NCI-H2081 (cell line): ENCODE results near the gene OPCML.

Source experiments
- DNase-seq, 2 experiments: peaks; one replicate each; lab custom pipeline; 2025; lab: John Stamatoyannopoulos, UW

The OPCML gene

DNA sequence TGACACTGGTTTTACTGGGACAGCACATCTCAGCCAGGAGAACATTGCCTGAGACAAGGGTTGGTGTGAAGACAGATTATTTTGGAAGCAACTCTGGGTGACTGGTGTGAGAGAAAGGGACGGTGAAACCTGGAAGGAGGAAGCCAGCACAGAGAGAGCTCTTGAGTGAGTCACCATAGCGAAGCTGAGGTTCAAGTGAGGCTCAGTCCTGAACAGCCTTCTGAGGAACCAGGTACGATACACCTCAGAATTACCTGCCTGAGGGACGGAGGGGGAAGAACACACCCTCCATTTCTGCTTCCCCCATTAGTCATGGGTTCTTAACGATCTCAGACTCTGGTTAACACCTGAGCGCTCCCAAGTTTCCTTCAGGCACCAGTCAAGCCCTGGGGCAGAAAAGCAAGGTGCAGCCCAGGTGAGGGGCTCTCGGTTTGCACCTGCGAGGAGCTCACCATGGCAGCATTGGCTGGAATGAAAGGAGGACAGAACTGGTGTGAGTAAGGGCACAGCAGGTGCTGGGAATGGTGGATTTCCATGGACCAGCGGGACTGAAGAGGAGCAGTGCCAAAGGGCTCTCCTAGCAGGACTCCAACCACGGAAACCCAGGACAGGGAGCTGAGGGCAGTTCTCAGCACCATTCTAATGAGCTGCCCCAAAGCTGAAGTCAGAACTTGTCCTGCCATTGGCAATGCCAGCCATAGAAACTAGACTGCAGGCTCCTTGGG is 459.3 kb downstream of the OPCML start:
- DNase-seq: no peak

DNA sequence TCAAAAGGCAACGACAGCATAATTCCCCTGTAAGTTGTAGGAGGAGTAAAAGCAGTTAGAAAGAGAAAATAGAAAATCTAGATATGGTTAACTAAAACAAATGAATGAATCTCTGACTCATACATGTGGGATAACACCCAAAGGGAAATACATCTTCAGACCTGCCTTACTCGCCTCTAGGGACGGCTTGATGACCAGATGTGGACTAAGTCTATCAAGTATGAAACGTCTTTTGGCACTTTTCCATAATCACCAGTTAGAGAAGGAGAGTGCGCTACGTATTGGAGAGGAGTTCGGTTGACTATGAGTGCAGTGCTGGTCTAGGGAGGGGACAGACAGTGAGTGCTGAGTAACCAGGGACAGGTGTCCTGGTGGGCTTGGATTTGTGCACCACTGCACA is 459.9 kb downstream of the OPCML start:
- no peak for DNase-seq

- DNase-seq: no peak
These were observed 461.5 kb downstream of the OPCML start for GRCh38 chr11:133070791-133071190.

GRCh38 chr11:133070021-133070713 is 462.1 kb downstream of the OPCML start:
- DNase-seq: no peak

DNA sequence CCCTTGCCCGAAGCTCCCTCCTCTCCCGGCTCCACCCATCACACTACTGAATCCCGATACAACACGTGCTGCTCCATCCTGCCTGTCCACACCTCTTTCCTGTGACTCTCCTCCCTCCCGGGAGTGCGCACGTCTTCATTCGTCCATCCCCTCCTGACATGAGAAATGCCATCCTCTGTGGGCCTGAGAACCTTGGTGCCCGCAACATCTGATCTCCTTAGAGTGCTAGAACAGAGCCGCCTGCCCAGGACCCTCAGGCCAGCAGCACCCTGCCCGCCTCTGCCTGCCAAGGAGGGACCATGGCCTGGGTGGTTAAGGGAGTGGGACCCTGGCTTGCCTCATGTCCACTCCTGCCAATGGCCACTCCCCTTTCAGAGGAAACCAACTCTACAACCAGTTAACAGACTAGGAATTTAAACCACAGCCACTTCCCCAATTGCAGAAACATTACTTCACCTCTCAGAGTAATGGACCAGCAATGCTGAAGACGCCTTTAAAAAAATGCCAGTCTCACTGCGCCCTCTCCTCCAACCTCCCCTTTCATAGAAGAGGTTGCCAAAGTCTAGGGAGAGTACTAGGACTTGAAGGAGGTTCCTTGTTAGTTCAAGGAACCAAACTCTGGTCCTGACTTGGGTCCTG is 466.3 kb downstream of the OPCML start:
- no peak for DNase-seq

DNA sequence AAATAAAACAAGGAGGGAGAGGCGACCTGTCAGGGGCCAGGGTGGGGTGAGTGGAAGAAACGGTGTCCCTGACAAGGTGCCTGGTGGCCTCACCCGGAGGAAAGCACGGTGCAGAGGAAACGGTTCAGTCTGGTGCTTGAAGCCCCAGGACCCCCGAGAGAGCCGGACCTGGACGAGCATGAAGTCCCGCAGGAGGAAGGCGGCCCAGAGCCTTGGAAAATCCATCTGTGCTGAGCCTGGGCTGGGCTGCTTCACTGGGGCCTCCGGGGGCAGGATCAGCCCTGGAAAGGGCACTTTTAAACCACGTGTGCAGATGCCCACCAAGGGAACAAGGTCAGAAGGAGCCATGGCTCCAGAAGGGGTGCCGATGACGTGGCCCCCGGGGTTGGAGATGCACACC is 467.3 kb downstream of the OPCML start:
- no peak for DNase-seq

DNA sequence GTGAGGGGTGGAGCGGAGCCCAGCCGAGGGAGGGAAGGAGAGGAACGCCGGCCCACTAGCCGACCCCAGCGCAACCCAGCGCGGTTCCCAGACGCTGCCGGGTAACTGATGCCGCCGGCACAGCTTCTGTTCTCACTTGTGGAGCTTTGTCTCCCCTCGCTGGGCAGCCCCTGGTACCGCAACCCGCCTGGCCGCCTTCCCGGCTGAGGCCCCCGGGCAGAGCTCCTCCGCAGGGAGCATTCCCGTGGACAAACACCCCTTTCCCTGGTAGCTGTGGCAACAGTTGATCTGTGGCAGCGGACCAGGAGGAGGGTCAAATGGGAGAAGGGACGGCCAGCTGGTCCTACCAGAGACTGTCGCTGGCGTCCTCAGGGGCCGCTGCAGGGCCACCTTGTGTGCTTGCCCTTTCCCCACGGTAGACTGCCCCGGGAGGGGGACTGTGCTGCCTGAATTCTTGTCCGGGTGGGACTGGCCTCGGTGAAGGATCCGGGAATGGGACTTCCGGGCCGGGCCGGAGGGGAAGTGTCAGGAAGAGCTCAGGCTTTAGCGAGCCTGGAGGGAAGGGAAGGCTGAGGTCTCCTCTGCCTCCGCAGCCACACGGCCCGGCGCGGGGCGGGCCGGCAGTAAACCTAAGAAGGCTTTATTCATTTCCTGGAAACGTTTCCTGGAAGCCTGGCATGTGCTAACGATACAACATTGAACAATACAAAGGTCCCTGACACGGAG is 468.0 kb downstream of the OPCML start:
- peak; percentile 68 for DNase-seq

GRCh38 chr11:133058501-133058900 is 473.8 kb downstream of the OPCML start:
- no peak for DNase-seq

- peak; percentile 61 to 75 for DNase-seq
These were observed 479.1 kb downstream of the OPCML start for GRCh38 chr11:133053124-133053776.

DNA sequence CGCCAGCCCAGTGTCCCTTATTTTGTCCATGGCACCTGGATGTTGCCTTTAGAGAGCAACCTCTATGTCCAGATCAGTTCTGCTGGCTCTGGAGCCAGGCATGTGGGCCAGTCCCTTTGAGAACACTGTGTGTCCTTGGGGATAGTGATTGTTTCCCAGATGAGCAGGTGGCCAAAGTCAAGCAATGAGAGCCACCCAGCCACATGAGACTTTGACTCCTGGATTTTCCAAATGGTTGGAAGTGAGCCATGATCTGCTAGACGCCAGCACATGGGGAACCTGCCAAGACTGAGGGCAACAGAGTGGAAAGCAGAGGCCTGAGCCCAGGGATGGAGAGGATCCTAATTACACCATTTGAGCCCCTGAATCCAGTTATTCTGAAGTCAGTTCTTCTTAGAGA is 479.8 kb downstream of the OPCML start:
- DNase-seq: peak in 1 of 2 experiments; percentile 38

GRCh38 chr11:133049244-133050019 is 482.9 kb downstream of the OPCML start:
- no peak for DNase-seq

GRCh38 chr11:133048270-133048669 is 484.0 kb downstream of the OPCML start:
- no peak for DNase-seq

DNA sequence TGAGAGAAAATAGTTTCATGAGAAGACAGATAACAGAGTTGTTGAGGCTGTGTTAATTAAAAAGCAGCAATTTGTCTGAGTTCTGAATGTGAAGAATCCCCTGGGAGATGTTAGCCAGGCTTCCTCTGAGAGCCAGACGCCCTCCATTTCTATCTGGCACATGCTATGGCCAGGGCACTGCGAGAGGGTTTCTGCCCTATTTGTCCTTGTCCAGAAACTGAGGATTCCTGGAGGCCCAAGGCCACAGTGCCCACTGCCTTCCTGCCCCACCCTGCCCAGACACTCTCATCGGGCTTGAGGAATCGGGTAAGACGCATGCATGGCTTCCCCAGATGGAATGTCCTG is 484.6 kb downstream of the OPCML start:
- no peak for DNase-seq

- DNase-seq: no peak
These were observed 485.1 kb downstream of the OPCML start for GRCh38 chr11:133047036-133047770.

- no peak for DNase-seq
These were observed 486.0 kb downstream of the OPCML start for GRCh38 chr11:133046252-133046651.

DNA sequence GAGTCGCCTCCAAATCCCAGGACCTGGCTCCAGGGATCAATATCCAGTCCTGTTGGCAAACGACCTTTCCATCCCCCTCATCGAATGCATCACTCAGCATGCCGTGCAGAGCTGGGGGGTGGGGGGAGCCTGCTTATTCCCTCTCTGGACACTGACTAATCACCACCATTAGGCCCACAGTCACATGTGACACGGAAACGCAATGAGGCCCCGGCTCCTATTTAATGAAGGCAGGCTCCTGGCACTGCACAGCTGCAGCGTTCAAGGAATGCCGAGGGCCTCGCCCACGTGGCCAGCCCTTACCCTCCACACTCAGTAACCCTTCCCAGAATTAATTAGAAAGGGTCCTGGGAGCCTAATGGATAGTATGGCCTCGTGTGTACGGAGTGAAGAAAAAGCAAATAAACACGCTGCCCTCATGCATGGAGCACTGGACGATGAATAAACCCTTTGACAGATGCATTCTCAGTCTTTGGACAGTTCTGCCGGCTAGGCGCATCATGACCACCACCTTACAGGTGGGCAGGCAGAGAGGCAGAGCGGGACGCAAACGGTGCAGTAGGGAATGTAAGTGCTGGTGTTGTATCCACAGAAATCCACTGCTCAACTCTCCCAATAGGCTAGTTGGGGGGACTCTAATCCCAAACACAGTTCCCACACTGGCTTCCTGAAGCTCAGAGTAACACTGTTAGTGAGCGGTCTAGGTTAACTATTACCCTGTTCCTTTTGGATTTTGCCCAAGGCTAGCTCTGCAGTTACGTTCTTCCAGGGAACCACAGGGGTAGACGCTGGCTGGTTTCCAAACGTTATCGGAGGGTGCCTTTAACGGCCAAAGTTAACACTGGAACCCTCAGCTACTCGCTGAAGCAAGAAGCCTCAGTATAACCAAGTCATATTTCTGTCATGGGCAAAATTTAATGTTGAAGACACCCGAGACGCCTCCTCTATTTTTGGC is 490.1 kb downstream of the OPCML start:
- peak in 1 of 2 experiments; percentile 37 for DNase-seq

- DNase-seq: no peak
These were observed 491.1 kb downstream of the OPCML start for GRCh38 chr11:133041181-133041580.

- no peak for DNase-seq
These were observed 491.9 kb downstream of the OPCML start for GRCh38 chr11:133040289-133040900.

DNA sequence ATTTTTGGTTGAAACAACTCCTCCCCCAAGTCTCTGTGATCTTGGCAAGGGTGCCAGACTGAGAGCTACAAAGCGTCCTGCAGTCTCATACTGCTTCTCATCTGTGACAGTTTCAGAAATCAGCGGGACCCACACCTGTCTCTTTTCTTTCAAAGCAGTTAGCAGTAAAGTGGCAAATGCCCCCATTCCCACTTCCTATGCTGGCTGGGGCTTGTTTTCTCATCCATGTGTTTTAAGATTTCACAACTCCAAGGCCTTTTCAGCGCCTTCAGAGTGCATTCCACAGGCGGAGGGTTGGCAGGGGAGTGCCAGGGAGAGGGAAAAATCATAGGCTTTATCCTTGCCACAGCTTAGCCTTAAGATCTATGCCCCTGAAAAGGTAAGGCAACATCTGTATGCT is 493.5 kb downstream of the OPCML start:
- DNase-seq: no peak
